HG02623 (cell line): ENCODE measurements around the gene FXYD7.
"Not testable (repeated sequence)": the region's sequence is repeated elsewhere in the genome, so short reads cannot be mapped to it uniquely, and the experiment has no call there.

Experiments
- ATAC-seq: cut with Tn5 transposase; IDR thresholded peaks from one replicate; pipeline ENCODE4 v1.9.1; 2021; ENCODE audit warnings: moderate library complexity; ENCODE audit not compliant: unreplicated experiment

FXYD7 gene, protein sequence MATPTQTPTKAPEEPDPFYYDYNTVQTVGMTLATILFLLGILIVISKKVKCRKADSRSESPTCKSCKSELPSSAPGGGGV

DNA sequence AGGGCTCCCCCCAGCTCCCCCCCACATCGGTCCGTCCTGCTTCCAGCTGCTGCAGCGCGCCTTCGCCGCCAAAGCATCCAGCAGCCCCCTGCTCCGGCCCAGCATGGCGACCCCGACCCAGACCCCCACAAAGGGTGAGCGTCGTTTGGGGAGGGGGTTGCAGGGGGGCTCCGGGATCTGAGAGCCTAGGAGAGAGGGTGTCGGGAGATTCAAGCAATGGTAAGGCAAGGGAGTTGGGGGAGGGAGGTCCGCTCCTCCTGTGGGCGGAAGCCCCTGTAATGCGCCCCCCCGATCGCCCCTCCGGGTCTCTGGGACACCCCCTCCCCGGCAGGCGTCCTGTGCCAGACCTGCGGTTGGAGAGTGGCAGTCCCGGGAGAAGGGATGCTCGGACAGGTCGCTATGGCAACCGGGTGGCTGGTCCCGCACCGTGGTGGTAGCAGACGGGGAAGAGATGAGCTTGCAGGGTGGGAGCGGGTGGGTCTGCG is at the start of gene FXYD7:
TSS of gene FXYD7 (plus strand) at position 25 of the 485 bp plus-strand sequence. CDS start at position 104, 79 bp downstream.
- no peak for ATAC-seq

DNA sequence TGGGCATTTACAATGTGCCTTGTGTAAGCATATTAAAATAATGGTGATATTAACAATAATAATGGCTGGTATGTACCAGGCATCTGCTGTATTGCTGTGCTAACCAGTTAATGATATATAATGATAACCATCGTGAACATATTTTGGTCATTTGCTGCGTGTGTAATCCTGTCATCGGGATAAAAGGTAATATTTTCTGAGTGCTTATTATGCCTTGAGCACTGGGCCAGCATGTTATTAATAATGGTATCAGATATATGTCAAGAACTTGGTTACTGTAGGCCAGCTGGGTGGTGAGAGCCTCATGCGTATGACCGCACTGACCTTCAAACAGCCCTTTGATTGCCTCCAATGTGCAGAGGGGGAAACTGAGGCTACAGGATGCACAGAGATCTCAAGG is 49.6 kb upstream of the FXYD7 start:
- no peak for ATAC-seq

DNA sequence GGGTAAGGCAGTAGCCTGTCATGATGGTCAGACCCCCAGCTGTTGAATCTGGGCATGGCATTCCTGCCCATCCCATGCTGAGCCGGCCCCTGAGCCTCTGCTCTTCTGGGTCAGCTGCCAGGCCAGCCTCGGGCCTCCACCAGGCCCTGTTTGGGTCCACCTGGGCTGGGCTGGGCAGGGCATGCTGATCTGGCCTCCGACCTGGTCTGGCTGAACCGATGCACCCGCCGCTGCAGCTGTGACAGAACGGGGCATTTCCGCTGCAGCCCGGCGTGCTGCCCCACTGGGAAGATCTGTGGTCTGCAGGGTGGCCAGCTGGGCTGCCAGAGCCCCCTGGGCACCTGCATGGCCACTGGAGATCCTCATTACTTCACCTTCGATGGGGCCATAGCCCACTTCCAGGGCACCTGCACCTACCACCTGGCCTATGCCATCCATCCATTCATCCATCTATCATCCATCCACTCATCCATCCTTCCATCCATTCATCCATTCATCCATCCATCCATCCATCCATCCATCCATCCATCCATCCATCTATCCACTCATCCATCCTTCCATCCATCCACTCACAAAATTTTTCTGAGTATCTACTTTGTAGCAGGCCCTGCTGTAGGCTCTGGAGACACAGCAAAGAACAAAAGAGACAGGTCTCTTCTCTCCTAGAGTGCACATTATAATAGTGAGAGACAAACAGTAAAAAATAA is 49.0 kb upstream of the FXYD7 start:
- ATAC-seq: no peak

DNA sequence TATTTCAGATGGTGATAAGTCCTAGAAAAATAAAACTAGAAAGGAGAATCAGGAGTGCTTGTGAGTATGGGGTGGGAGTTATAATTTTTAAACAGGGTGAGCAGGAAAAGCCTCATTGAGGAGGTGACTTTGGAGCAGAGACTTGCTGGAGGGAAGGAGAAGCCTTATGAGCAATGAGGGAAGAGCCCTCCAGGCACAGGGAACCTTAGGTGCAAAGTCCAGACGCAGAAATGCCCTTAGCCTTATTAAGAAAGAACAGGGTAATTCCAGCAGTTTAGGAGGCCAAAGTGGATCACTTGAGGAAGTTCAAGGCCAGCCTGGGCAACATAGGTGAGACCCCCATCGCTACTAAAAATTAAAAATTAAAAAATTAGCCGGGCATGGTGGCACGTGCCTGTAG is 48.4 kb upstream of the FXYD7 start:
- no peak for ATAC-seq

DNA sequence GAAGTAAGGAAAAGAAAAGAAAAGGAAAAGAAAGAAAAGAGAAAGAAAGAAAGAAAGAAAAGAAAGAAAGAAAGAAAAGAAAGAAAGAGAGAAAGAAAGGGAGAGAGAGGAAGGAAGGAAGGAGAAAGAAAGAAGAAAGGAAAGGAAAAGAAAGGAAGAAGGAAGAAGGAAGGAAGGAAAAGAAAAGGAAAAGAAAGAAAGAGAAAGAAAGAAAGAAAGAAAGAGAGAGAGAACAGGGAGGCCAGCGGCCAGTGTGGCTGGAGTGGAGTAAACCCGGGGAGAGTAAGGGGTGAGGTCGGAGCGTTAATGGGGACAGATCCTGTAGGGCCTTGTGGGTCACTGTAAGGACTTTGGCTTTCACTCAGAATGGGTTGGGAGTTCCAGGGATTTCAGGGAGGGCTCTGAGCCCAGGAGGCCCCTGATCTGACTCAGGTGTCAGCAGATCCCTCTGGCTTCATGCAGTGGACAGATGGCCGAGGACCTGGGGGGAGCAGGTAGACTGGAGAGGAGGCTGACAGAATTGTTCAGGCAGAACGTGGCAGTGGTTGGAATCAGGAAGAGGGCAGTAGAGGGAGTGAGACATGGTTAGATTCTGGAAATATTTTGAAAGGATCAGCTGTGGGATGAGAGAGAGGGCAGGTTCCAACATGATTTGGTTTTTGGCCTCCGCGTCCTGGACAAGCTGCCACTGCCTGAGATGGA is 47.2 kb upstream of the FXYD7 start:
- ATAC-seq: no peak

DNA sequence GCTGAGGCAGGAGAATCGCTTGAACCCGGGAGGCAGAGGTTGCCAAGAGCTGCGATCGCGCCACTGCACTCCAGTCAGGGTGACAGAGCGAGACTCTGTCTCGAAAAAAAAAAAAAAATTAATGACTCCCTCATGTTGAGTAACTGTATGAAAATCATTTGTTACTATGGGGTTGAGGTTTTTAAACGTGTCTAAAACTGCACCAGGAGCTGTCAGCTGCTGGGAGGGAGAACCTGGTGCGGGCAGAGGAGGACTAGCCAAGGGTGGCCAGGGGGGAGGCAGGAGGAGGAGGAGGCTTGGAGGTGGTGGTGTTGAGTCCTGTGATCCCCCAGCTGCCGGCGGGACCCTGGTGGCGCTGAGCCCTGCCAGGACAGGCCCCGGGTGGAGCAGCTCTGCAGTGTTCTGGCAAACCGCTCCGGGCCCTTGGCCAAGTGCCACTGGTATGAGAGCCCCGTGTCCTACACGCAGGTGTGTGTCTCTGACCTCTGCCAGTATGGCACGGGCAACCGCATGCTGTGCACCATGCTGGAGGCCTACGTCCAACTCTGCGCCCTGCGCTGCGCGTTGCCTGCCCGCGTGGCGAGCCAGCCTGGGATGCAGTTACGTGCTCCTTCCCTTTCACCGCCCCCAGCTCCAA is 44.5 kb upstream of the FXYD7 start:
- no peak for ATAC-seq

DNA sequence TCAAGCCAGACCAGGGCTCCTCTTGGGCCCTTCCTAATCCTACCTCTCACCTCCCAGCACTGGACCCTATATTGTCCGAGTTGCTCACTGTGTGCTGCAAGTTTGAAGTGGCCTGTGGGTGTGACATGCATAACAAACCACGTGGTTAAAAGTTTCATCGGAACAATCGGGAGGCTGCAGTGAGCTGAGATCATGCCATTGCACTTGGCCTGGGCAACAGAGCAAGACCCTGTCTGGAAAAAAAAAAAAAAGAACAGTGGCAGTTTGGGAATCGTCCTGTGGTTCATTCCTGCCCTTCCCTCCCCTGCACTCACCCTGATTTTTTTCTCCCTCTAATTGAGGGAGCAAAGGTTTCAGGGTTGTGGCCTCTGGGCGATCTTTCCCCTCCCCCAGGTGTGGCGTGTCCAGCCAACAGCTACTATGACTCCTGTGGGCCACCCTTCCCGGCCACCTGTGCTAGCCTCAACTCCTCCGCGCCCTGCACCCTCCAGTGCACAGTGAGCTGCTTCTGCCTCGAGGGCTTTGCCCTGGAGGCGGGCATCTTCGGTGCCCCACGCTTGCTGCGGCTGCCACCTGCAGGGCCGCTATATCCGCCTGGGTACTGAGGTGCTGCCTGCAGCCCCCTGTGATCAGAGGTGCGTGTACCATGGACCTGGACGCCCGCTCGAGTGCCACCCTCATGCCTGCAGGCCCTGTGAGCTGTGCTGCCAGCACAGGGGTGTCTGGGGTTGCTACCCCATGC is 43.7 kb upstream of the FXYD7 start:
- ATAC-seq: no peak

DNA sequence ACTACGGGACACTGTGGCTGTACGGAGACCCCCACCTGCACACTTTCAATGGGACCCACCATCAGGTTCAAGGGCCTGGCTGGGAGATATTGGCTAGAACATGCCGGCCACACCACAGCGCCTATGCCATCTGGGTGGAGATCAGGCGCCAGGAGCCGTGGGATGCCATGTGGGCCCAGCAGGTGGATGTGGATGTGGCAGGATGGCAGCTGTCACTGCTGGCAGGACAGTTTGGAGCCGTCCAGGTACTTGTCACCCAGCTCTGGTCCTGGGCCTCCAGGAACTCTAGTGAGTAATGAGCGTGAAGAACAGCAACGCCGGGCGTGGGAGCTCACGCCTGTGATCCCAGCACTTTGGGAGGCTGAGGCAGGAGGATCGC is 43.2 kb upstream of the FXYD7 start:
- ATAC-seq: no peak

DNA sequence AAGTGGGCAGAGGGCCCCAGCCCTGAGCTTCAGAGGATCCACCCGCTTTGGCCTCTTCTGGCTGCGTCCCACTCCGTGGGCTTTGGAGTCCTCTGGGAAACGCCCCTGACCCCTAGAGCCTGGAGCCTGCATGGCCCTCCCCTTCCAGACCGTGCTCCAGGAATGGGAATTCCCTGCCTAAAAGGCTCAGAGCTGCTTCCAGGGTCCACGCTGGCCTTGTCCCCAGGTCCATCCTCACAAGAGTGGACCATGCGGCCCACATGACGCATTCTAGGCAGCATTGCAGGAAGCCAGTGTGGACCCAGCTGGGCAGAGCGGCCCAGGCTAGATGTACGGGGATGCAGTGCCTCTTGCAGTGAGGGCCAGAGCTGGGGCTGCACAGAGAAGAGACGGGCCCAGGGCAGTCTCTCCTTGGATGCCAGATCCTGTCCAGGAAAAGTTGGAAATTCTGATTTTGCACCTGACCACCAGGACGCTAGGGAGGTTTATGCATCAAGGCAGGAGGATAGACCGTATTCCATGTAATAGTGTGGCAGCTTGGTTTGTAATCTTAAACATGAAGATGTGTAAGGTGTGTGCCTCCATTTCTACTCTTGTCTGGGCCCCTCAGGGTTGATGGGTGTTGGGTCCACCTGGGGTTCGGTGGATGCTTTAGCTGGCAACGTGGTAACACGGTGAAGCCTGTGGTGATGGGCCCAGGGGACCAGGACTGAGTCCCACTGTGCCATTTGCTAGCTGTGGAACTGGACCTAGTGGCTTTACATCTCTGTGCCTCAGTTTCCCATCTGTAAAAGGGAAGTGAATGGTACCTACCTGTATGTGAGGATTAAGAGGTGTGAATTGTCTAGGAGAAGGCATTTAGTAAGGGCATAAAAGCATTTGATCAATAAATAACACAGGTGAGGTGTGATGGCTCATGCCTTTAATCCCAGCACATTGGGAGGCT is 42.2 kb upstream of the FXYD7 start:
- ATAC-seq: no peak

DNA sequence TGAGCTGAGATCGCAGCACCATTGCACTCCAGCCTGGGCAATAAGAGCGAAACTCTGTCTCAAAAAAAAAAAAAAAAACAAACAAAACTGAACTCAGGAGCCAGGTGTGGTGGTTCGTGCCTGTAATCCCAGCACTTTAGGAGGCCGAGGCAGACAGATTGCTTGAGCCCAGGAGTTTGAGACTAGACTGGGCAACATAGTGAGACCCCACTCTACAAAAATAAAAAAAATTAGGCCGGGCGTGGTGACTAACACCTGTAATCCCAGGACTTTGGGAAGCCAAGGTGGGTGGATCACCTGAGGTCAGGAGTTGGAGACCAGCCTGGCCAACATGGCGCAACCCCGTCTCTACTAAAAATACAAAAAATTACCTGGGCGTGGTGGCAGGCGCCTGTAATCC is 41.1 kb upstream of the FXYD7 start:
- not testable (repeated sequence) for ATAC-seq

DNA sequence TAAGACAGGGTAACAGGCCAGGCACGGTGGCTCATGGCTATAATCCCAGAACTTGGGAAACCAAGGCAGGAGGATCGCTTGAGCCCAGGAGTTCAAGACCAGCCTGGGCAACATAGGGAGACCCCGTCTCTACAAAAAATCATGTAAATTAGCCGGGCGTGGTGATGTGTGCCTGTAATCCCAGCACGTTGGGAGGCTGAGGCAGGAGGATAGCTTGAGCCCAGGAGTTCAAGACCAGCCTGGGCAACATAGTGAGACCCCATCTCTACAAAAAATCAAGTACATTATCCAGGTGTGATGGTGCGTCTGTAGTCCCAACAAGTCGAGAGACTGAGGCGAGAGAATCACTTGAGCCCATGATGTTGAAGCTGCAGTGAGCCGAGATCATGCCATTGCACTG is 39.4 kb upstream of the FXYD7 start:
- ATAC-seq: not testable (repeated sequence)

DNA sequence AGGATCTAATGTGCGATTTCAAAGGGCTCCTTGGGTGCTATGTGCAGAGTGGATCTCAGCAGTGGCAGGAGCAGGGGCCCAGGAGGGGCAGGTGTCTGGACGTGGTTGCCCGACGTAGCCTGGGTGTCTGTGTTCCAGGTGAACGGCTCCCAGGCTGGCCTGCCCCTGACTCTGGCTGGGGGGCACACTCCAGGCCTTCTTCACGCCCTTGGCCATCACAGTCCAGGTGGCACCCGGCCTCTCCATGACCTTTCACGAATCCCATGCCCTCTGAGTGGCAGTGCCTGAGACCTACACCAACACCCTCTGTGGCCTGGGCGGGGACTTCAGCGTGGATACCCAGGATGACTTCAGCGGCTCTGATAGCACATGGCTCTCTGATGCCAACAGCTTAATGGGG is 38.7 kb upstream of the FXYD7 start:
- no peak for ATAC-seq

DNA sequence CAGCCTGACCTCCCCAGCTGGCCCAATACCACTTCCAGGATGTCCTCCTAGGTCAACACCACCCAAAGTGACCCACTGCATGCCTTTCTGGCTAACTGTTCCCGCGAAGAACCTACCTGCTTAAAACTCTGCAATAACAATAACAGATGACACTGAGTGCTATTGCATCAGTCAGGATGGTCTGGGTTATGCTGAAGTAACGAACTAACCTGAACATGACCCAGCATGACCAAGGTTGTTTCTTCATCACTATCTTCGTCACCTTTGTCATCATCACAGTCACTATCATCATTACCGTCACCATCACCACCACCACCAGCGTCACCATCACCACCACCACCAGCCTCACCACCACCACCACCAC is 38.0 kb upstream of the FXYD7 start:
- no peak for ATAC-seq

DNA sequence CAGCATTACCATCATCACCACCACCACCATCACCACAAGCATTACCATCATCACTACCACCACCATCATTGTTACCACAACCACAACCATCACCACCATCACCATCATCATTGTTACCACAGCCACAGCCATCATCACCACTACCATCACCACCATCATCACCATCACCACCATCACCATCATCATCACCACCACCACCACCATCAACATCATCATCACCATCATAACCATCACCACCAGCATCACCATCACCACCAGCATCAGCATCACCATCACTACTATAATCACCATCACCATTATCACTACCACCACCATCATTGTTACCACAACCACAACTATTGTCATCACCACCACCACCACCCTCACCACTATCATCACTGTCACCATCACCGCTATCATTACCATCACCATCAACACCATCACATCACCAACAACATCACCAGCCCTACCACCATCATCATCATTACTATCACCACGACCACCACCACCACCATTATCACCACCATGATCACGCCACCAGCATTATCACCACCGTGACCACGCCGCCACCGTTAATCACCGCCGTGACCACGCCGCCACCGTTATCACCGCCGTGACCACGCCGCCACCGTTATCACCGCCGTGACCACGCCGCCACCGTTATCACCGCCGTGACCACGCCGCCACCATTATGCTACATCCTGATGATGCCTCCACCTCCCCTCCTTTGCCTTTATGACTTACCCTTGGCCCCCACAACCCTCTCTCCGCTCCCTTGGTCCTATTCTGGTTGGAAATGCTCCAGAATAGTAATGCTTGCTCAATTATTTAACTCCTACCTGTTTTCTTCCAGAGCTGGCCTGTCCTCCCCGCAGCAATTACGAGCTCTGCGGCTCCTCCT is 37.4 kb upstream of the FXYD7 start:
- no peak for ATAC-seq

DNA sequence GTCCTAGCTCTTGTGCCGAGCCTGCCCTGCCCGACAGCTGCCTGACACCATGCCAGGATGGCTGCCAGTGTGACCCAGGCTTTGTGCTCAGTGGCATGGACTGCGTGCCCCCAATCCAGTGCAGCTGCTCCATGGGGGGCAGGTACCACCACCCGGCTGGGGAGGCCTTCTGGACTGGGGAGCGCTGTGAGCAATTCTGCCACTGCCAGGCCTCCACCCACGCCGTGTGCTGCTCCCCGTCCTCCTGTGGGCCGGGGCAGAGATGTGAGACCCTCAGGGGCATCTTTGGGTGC is 36.8 kb upstream of the FXYD7 start:
- ATAC-seq: no peak

DNA sequence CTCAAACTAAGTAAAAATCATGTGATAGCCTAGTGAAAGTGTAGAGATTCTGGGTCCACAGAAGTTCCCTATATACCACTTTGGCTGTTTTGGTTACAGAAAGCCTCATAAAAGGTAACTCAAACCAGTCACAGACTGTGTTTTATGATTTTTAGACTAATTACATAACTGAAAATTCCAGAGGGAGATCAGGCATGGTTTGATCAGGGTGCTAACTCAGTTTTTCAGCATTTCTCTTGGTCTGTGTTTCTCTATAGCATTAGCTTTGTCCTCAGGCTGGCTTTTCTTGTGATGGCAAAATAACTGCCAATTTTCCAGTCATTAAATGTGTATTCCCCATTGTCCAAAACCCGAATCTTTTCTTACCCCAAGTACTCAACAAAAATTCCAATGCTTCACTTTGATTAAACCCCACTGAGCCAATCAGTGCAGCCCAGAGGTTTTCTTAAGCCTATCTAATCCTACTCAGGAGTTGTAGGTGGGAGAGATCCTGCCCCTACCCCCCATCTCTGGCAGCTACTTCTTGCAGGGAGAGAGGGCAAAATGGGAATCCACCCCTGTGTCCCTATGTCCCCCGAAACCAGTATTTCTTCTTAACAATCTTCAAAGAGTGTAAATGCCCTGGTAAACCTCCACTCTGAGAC is 36.0 kb upstream of the FXYD7 start:
- ATAC-seq: no peak

DNA sequence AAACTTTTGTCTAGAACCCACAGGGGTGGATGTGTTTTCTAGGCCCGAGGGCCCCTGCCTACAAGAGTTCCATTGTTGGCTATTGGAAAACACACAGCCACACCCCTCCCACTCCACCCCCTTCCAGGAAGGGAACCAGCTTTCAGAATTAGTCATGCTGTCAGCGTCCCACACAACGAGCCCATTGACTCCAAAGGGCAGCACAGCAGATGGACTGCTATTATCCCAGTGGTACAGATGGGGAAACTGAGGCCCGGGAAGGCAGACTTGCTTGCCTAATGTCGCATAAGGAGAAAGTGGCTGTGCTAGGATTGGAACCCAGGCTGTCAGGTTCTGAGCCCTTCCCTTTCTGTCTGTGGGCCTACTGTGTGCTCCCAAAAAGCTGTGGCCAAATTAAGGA is 35.5 kb upstream of the FXYD7 start:
- no peak for ATAC-seq

DNA sequence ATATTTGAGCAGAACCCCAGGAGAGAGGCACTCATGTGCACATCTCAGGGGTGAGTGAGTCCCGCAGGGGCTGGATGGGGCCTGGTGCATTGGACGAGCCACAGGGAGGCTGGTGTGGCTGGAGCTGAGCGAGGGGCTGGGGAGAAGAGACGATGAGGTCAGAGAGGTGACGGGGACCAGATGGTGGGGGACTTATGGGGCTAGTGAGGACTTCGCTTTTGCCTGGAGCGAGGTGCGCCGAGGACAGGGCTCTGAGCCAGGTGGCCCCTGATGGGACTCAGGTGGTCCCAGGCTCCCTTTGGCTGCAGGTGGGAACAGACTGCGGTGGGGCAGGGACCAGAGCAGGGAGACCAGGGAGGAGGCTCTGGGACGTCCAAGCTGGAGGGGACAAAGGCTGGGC is 34.3 kb upstream of the FXYD7 start:
- ATAC-seq: no peak
